Stimulated activated CD8-positive, alpha-beta memory T cell treated with anti-CD3 and anti-CD28 coated beads, Interleukin-15, amount 100 ng/mL, for 24 hours (primary cell): ENCODE measurements around the gene SPC24.
A peak's percentile ranks its signal among the peaks of the same experiment; 100 is the strongest.
"Not testable (repeated sequence)": the region's sequence is repeated elsewhere in the genome, so short reads cannot be mapped to it uniquely, and the experiment has no call there.

Source experiments
- DNase-seq: peaks from one replicate; pipeline ENCODE4 v3.0.0-alpha.2; 2020; ENCODE audit warnings: low read depth

Gene SPC24

DNA sequence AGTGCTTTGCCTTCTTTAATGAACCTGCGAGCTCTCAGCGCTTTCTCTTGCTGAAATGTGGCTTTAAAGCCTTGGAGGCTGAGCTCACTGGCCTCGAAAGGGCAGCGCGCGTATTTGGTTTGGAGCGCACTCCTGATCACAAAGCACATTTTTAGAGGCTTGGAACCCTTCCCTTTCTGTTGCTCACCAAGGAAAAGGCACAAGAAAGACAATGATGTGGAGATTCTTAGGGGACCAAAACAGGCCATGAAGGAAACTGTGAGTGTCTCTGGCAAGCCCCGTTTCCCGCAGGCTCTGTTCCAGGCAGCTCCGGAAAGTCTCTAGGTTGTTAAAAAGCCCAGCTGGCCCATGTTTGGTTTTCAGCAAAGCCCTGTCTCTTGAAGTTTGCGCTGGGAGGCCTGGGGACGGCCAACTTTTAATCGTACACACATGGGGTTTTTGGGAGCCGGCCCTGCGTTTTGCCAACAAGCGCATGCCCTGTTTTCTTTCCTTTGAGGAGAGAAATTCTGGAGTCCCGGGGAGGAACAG, 9.4 kb upstream of the SPC24 start:
- DNase-seq = no peak

DNA sequence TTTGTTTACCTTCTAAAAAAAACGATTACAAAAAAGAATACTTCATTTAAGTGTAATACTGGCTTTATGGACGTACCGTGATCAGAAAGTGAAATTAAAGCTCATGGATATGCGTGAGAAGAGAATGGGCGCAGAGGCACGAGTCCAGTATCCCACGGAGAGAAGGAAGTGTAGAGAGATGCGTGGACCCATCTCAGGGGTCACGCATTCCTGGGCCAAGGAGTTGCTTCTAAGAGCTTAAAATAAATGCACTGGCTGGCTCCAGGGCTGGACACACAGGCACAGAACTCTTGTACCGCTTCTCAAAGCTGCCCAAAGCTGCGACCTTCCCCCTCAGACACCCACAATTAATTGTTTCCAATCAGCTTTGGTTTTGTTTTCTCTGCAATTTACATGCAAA, 8.7 kb upstream of the SPC24 start:
- DNase-seq = no peak

DNA sequence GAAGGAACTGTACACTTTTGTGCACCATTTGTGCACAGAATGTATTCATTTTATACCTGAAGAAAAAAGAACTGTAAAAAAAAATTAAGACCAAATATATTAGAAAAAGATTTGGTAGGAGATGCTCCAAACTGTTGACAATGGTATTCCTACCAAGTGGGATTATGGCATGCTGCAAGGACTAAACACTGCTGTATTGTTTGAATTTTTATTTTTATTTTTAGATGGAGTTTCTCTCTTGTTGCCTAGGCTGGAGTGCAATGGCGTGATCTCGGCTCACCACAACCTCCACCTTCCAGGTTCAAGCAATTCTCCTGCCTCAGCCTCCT, 4.8 kb upstream of the SPC24 start:
- not testable (repeated sequence) for DNase-seq

DNA sequence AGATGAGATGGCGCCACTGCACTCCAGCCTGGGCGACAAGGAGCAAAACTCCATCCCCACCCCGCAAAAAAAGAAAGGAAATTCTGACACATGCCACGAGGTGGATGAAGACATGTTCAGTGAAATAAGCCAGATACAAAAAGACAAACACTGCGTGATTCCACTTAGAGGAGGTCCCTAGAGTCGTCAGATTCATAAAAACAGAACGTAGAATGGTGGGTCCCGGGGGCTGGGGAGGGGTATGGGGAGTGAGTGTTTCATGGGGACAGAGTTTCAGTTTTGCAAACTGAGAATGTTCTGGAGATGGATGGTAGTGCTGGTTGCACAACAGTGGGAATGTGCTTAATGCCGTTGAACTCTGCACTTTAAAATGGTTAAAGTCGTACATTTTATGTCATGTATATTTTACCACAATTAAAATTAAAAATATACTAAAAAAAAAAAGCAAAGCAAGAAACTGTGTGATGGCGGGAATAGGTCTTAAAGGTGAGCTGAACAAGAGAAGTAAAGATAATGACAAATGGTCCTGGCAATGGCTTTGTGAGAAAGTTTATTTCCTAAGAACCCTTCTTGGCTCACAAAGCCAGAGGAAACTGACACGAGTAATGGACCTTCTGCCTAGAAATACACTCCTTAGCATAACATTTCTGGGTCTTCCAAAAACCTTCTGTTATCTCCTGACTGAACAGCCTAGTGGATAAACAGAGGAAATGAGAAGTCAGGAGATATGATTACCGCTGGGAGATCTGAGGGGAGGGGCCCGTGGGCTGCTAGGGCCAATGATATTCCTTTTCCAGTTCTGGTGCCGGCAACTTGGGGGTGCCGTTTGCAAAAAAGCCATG, 4.2 kb upstream of the SPC24 start:
- DNase-seq = no peak

DNA sequence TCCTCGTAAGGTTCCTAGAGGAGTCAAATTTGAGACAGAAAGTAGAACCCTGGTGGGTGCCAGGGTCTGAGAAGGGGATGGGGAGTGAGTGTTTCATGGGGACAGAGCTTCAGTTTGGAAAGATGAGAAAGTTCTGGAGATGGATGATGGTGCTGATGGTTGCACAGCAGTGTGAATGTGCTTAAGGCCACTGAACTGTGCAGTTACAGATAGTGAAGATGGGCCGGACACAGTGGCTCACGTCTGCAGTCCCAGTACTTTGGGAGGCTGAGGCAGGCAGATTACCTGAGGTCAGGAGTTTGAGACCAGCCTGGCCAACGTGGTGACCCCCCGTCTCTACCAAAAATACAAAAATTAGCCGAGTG, 917 bp downstream of the SPC24 start:
- no peak for DNase-seq

- no peak for DNase-seq
These were observed 3.1 kb downstream of the SPC24 start for GRCh38 chr19:11152318-11153062.

DNA sequence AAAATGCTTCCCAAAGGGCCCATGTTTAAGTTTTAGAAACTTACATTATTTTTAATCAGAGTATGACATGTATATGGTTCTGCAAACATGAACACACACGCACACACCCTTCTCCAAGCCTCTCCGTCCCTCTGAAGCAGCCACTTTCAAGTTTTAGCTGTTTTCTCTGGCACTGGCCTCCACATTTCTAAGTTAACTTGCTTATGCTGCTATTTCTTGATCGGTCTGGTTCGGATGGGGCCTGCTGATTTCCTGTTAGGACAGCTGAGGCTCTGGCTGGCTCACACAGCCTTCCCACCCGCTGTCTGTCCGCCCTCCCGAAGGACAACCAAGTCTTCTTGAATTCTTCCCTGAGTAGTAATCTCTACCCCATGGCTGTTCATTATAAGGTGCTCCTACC, 4.4 kb downstream of the SPC24 start:
- no peak for DNase-seq

GRCh38 chr19:11148001-11148400, 7.6 kb downstream of the SPC24 start:
- DNase-seq = no peak

- no peak for DNase-seq
These were observed 10.1 kb downstream of the SPC24 start for GRCh38 chr19:11145536-11145924.

DNA sequence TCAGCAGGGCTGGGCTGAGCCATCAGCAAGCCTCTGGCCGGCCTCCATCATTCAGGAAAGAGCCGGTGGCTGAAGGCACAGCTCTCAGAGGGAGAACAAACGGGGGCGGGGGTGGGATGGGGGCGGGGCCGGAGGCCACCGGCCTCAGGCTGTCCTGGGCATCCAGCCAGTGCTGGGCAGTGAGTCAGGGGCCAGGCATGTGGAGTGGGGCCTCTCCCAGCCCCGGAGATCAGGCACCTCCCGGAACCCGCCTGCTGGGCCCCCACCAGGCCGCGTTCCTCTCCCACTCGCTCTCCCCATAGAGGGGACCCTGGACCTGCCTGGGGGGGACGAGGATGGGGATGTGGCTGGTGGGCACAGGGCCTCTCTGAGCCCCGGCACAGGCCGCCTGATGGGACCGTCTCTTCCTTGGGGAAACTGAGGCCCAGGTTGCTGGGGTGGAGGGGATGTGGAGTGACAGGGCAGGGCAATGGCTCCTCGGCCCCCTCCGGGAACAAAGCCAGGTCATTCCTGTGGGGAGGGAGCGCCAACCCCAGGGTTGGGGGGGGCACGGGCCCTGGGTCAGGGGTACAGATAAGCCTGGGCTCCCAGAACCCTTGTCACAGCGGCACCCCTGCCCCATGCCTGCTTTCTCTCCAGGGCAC, 12.9 kb downstream of the SPC24 start:
- no peak for DNase-seq

- no peak for DNase-seq
These were observed 13.6 kb downstream of the SPC24 start for GRCh38 chr19:11141937-11142527.

DNA sequence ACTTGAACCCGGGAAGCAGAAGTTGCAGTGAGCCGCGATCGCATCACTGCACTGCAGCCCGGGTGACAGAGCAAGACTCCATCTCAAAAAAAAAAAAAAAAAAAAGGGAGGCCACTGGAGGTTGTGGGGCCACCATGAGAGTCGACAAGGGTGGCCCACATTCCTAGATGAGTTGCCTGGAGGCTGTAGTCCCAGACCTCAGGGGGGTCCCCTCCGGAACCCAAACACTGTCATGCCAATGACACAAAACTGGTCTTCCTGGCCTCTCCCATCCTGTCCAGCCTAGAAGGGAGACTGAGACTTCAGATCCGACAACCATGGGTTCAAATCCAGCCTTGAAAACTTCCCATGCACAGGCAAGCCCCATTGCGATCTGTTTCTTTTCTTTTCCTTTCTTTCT, 14.7 kb downstream of the SPC24 start:
- DNase-seq = no peak

GRCh38 chr19:11140023-11140538, 15.5 kb downstream of the SPC24 start:
- not testable (repeated sequence) for DNase-seq

GRCh38 chr19:11138601-11139300, 16.8 kb downstream of the SPC24 start:
- DNase-seq = no peak

GRCh38 chr19:11137542-11138384, 17.8 kb downstream of the SPC24 start:
- DNase-seq = no peak

DNA sequence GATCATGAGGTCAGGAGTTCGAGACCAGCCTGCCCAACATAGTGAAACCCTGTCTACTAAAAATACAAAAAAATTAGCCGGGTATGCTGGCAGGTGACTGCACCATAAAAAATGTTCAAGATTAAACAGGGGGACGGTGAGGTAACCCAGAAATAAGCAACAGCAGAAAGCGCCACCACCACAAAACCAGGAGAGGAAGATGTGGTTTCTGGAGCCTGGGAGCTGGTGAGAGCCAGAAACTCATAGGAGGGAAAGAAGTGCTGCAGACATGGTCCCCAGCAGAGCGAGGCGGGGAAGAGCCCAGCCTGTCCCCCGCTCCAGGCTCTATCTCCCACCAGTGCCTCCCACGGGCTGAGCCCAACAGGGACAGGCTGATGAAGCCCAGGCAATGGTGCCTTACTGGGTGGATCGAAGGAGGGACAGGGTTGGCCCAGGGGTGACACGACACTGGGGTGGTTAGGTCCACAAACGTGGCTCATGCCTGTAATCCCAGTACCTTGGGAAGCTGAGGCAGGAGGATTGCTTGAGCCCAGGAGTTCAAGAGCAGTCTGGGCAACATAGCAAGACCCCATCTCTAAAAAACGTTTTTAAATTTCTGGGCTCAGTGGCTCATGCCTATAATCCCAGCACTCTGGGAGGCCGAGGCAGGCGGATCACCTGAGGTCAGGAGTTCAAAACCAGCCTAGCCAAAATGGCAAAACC, 19.0 kb downstream of the SPC24 start:
- DNase-seq = no peak

GRCh38 chr19:11131471-11131870, 24.1 kb downstream of the SPC24 start:
- no peak for DNase-seq

GRCh38 chr19:11130824-11131455, 24.6 kb downstream of the SPC24 start:
- DNase-seq = peak; percentile 50

- no peak for DNase-seq
These were observed 27.7 kb downstream of the SPC24 start for GRCh38 chr19:11127905-11128304.
